ENCODE results near the gene ZIC2.
A peak's percentile ranks its signal among the peaks of the same experiment; 100 is the strongest.

ZIC2 gene

GRCh38 chr13:99976575-99976974 lies 5.0 kb upstream of the ZIC2 start:
- no peak for ATAC-seq
- DNase-seq (ENCODE audit: low spot score in 2 of 2): no peak
- Mint-ChIP-seq H3K4me3 (no peak overlapping the region), H3K27ac (no peak overlapping the region), H3K4me1 (peaks cover 11% of the 10 kb centered on the region), H3K9me3 (peaks cover 3% of the 10 kb centered on the region), H3K36me3 (peaks cover 17% of the 10 kb centered on the region)

GRCh38 chr13:99977334-99977911 lies 4.2 kb upstream of the ZIC2 start:
- Mint-ChIP-seq H3K9me3 (peaks cover 3% of the 10 kb centered on the region), H3K27ac (no peak overlapping the region), H3K4me1 (peaks cover 11% of the 10 kb centered on the region), H3K36me3 (peaks cover 9% of the 10 kb centered on the region), H3K4me3 (no peak overlapping the region)
- no peak for DNase-seq (ENCODE audit: low spot score in 2 of 2)
- no peak for ATAC-seq

- H3K4me3 Mint-ChIP-seq: peak overlapping the region; percentile 17
- no peak overlapping the region for H3K27ac Mint-ChIP-seq
- H3K4me1 Mint-ChIP-seq: peaks cover 11% of the 10 kb centered on the region
- ATAC-seq (no peak), DNase-seq (ENCODE audit: low spot score in 2 of 2) (no peak)
- peaks cover 7% of the 10 kb centered on the region for H3K36me3 Mint-ChIP-seq
- H3K9me3 Mint-ChIP-seq: peaks cover 3% of the 10 kb centered on the region
These were observed 3.4 kb upstream of the ZIC2 start for GRCh38 chr13:99977912-99978798.

GRCh38 chr13:99978799-99979452 lies 2.7 kb upstream of the ZIC2 start:
- no peak for ATAC-seq
- H3K36me3 Mint-ChIP-seq: peaks cover 13% of the 10 kb centered on the region
- no peak overlapping the region for H3K27ac Mint-ChIP-seq
- no peaks in the 10 kb centered on the region for H3K9me3 Mint-ChIP-seq
- DNase-seq (ENCODE audit: low spot score in 2 of 2): no peak
- peak overlapping the region; percentile 17 for H3K4me3 Mint-ChIP-seq
- peaks cover 11% of the 10 kb centered on the region for H3K4me1 Mint-ChIP-seq

GRCh38 chr13:99979453-99980200 lies 2.0 kb upstream of the ZIC2 start:
- DNase-seq (ENCODE audit: low spot score in 2 of 2) (peak in 1 of 2 donors; percentile 60), ATAC-seq (no peak)
- Mint-ChIP-seq H3K9me3 (no peaks in the 10 kb centered on the region), H3K4me1 (peaks cover 11% of the 10 kb centered on the region), H3K4me3 (peak overlapping the region; percentile 21), H3K36me3 (peaks cover 20% of the 10 kb centered on the region), H3K27ac (no peak overlapping the region)

GRCh38 chr13:99980201-99980823 lies 1.3 kb upstream of the ZIC2 start:
- ATAC-seq: peak; percentile 85
- Mint-ChIP-seq H3K36me3 (peaks cover 22% of the 10 kb centered on the region), H3K4me1 (peaks cover 11% of the 10 kb centered on the region), H3K4me3 (peak overlapping the region; percentile 47), H3K27ac (no peak overlapping the region), H3K9me3 (no peaks in the 10 kb centered on the region)
- DNase-seq (ENCODE audit: low spot score in 2 of 2): peak; percentile 43 to 62

- no peak overlapping the region for H3K27ac Mint-ChIP-seq
- ATAC-seq (peak; percentile 40), DNase-seq (ENCODE audit: low spot score in 2 of 2) (no peak)
- H3K9me3 Mint-ChIP-seq: peaks cover 3% of the 10 kb centered on the region
- H3K4me1 Mint-ChIP-seq: peaks cover 15% of the 10 kb centered on the region
- H3K36me3 Mint-ChIP-seq: peaks cover 27% of the 10 kb centered on the region
- peak overlapping the region; percentile 47 for H3K4me3 Mint-ChIP-seq
These were observed 505 bp upstream of the ZIC2 start for GRCh38 chr13:99980824-99981734.

GRCh38 chr13:99982036-99982730 lies 599 bp downstream of the ZIC2 start:
- H3K36me3 Mint-ChIP-seq: peaks cover 38% of the 10 kb centered on the region
- ATAC-seq (peak; percentile 11), DNase-seq (ENCODE audit: low spot score in 2 of 2) (no peak)
- peaks cover 18% of the 10 kb centered on the region for H3K4me1 Mint-ChIP-seq
- H3K9me3 Mint-ChIP-seq: peaks cover 4% of the 10 kb centered on the region
- H3K4me3 Mint-ChIP-seq: peak overlapping the region; percentile 47
- no peak overlapping the region for H3K27ac Mint-ChIP-seq

- ATAC-seq: no peak
- Mint-ChIP-seq H3K4me1 (peaks cover 18% of the 10 kb centered on the region), H3K9me3 (peaks cover 4% of the 10 kb centered on the region), H3K36me3 (peaks cover 42% of the 10 kb centered on the region), H3K4me3 (peak overlapping the region; percentile 11), H3K27ac (peak overlapping the region; percentile 52)
- no peak for DNase-seq (ENCODE audit: low spot score in 2 of 2)
These were observed 1.3 kb downstream of the ZIC2 start for GRCh38 chr13:99982731-99983498.

GRCh38 chr13:99983499-99984401 lies 2.2 kb downstream of the ZIC2 start:
- H3K4me3 Mint-ChIP-seq: no peak overlapping the region
- DNase-seq (ENCODE audit: low spot score in 2 of 2) (peak in 1 of 2 donors; percentile 46), ATAC-seq (no peak)
- H3K36me3 Mint-ChIP-seq: peaks cover 42% of the 10 kb centered on the region
- peaks cover 10% of the 10 kb centered on the region for H3K4me1 Mint-ChIP-seq
- peak overlapping the region; percentile 52 for H3K27ac Mint-ChIP-seq
- peaks cover 4% of the 10 kb centered on the region for H3K9me3 Mint-ChIP-seq

GRCh38 chr13:99984461-99985240 lies 3.1 kb downstream of the ZIC2 start:
- ATAC-seq: no peak
- H3K4me1 Mint-ChIP-seq: peaks cover 15% of the 10 kb centered on the region

More at GRCh38 chr13:99984461-99985240, 3.1 kb downstream of the ZIC2 start:
- Mint-ChIP-seq H3K27ac (peak overlapping the region; percentile 52), H3K9me3 (peaks cover 4% of the 10 kb centered on the region), H3K36me3 (peaks cover 47% of the 10 kb centered on the region), H3K4me3 (no peak overlapping the region)
- DNase-seq (ENCODE audit: low spot score in 2 of 2): peak in 1 of 2 donors; percentile 50
